ENCODE results near the gene SNAP91.

- TF ChIP-seq ZNF518B (CRISPR knock-in tag; IDR thresholded peaks at IDR 0.05) = no peak
- no peak for TF ChIP-seq KAT7 (CRISPR knock-in tag; IDR thresholded peaks at IDR 0.05; ENCODE audit: borderline replicate concordance)
- no peak for TF ChIP-seq U2AF2 (optimal IDR thresholded peaks at IDR 0.05; ENCODE audit: low read depth, low read length)
- no peak for TF ChIP-seq SIN3A (IDR thresholded peaks at IDR 0.05; ENCODE audit: borderline replicate concordance in 2 of 2, control insufficient read depth in 1 of 2, low read depth in 2 of 2, low read length in 2 of 2)
- TF ChIP-seq, protein P1, sequence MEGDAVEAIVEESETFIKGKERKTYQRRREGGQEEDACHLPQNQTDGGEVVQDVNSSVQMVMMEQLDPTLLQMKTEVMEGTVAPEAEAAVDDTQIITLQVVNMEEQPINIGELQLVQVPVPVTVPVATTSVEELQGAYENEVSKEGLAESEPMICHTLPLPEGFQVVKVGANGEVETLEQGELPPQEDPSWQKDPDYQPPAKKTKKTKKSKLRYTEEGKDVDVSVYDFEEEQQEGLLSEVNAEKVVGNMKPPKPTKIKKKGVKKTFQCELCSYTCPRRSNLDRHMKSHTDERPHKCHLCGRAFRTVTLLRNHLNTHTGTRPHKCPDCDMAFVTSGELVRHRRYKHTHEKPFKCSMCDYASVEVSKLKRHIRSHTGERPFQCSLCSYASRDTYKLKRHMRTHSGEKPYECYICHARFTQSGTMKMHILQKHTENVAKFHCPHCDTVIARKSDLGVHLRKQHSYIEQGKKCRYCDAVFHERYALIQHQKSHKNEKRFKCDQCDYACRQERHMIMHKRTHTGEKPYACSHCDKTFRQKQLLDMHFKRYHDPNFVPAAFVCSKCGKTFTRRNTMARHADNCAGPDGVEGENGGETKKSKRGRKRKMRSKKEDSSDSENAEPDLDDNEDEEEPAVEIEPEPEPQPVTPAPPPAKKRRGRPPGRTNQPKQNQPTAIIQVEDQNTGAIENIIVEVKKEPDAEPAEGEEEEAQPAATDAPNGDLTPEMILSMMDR (IDR thresholded peaks at IDR 0.05 in 2 of 3, conservative IDR thresholded peaks at IDR 0.05 in 1 of 3; ENCODE audit: insufficient read depth in 2 of 3, low read depth in 1 of 3, low read length in 3 of 3) = no peak
- no peak for TF ChIP-seq ATF7 (IDR thresholded peaks at IDR 0.05)
- no peak for TF ChIP-seq RFX5 (IDR thresholded peaks at IDR 0.05; ENCODE audit: low read depth, low read length)
- no peak for TF ChIP-seq ATF3 (IDR thresholded peaks at IDR 0.05)
- TF ChIP-seq ATF3 (CRISPR knock-in tag; conservative IDR thresholded peaks at IDR 0.05) = no peak
- TF ChIP-seq, protein P2, sequence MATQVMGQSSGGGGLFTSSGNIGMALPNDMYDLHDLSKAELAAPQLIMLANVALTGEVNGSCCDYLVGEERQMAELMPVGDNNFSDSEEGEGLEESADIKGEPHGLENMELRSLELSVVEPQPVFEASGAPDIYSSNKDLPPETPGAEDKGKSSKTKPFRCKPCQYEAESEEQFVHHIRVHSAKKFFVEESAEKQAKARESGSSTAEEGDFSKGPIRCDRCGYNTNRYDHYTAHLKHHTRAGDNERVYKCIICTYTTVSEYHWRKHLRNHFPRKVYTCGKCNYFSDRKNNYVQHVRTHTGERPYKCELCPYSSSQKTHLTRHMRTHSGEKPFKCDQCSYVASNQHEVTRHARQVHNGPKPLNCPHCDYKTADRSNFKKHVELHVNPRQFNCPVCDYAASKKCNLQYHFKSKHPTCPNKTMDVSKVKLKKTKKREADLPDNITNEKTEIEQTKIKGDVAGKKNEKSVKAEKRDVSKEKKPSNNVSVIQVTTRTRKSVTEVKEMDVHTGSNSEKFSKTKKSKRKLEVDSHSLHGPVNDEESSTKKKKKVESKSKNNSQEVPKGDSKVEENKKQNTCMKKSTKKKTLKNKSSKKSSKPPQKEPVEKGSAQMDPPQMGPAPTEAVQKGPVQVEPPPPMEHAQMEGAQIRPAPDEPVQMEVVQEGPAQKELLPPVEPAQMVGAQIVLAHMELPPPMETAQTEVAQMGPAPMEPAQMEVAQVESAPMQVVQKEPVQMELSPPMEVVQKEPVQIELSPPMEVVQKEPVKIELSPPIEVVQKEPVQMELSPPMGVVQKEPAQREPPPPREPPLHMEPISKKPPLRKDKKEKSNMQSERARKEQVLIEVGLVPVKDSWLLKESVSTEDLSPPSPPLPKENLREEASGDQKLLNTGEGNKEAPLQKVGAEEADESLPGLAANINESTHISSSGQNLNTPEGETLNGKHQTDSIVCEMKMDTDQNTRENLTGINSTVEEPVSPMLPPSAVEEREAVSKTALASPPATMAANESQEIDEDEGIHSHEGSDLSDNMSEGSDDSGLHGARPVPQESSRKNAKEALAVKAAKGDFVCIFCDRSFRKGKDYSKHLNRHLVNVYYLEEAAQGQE (IDR thresholded peaks at IDR 0.05; ENCODE audit: borderline replicate concordance) = no peak
- TF ChIP-seq, protein P2 (CRISPR knock-in tag; IDR thresholded peaks at IDR 0.05; ENCODE audit: low read depth) = no peak
- TF ChIP-seq POLR2A (conservative IDR thresholded peaks at IDR 0.05) = no peak
Measured at GRCh38 chr6:83509441-83509840, 199.5 kb downstream of the SNAP91 start.

Measured in K562 (cell line).